ENCODE results near the gene MAD1L1.
"Not testable (repeated sequence)": the region's sequence is repeated elsewhere in the genome, so short reads cannot be mapped to it uniquely, and the experiment has no call there.

The MAD1L1 gene

GRCh38 chr7:1861799-1862458 lies 370.8 kb downstream of the MAD1L1 start:
- no peak for DNase-seq (ENCODE audit: low spot score)

GRCh38 chr7:1860881-1861798 lies 371.6 kb downstream of the MAD1L1 start:
- not testable (repeated sequence) for DNase-seq (ENCODE audit: low spot score)

- DNase-seq (ENCODE audit: low spot score) = no peak
Measured at GRCh38 chr7:1859266-1860035, 373.3 kb downstream of the MAD1L1 start.

- DNase-seq (ENCODE audit: low spot score) = no peak
Measured at GRCh38 chr7:1858435-1859265, 374.1 kb downstream of the MAD1L1 start.

- DNase-seq (ENCODE audit: low spot score) = no peak
Measured at GRCh38 chr7:1857487-1858421, 375.0 kb downstream of the MAD1L1 start.

- no peak for DNase-seq (ENCODE audit: low spot score)
Measured at GRCh38 chr7:1856888-1857441, 375.8 kb downstream of the MAD1L1 start.

GRCh38 chr7:1856161-1856887 lies 376.4 kb downstream of the MAD1L1 start:
- no peak for DNase-seq (ENCODE audit: low spot score)

- no peak for DNase-seq (ENCODE audit: low spot score)
Measured at GRCh38 chr7:1855725-1856160, 377.0 kb downstream of the MAD1L1 start.

GRCh38 chr7:1854866-1855724 lies 377.6 kb downstream of the MAD1L1 start:
- DNase-seq (ENCODE audit: low spot score) = no peak

GRCh38 chr7:1853986-1854865 lies 378.5 kb downstream of the MAD1L1 start:
- DNase-seq (ENCODE audit: low spot score) = no peak

GRCh38 chr7:1853431-1853985 lies 379.2 kb downstream of the MAD1L1 start:
- DNase-seq (ENCODE audit: low spot score) = no peak

GRCh38 chr7:1852517-1853430 lies 380.0 kb downstream of the MAD1L1 start:
- no peak for DNase-seq (ENCODE audit: low spot score)

GRCh38 chr7:1851721-1852516 lies 380.8 kb downstream of the MAD1L1 start:
- DNase-seq (ENCODE audit: low spot score) = no peak

GRCh38 chr7:1850976-1851571 lies 381.7 kb downstream of the MAD1L1 start:
- no peak for DNase-seq (ENCODE audit: low spot score)

Measured in D341Med (cell line).